Mesothelial cell of epicardium (in vitro differentiated cells): ENCODE results near the gene ACCSL. TPM values are rescaled to one million over a fixed set of nuclear protein-coding genes. Genes with fewer than 3 reads are reported as not detected.

ENCODE experiments used
- DNase-seq, 2 experiments: peaks; one replicate each; pipeline ENCODE4 v3.0.0; 2021; ENCODE audit warnings: low spot score in 2 of 2; ENCODE audit not compliant: unreplicated experiment in 2 of 2
- H3K27ac Mint-ChIP-seq: 2 replicates; pipeline ENCODE4 v1.8.0; 2021; ENCODE audit warnings: mixed read lengths
- H3K27me3 Mint-ChIP-seq: 2 replicates; pipeline ENCODE4 v1.8.0; 2021; ENCODE audit warnings: low read depth, mixed read lengths
- H3K36me3 Mint-ChIP-seq: 2 replicates; pipeline ENCODE4 v1.8.0; 2021; ENCODE audit warnings: mixed read lengths
- H3K4me1 Mint-ChIP-seq: 2 replicates; pipeline ENCODE4 v1.8.0; 2021; ENCODE audit warnings: mixed read lengths
- H3K4me3 Mint-ChIP-seq: 2 replicates; pipeline ENCODE4 v1.8.0; 2021; ENCODE audit warnings: mild to moderate bottlenecking, moderate library complexity, mixed read lengths
- H3K9me3 Mint-ChIP-seq: 2 replicates; pipeline ENCODE4 v1.8.0; 2021; ENCODE audit warnings: mixed read lengths
- CTCF ChIP-seq: fragments of 200-600 bp; sonication (generic); IDR thresholded peaks from one replicate; pipeline ENCODE4 v1.5.0; 2021; ENCODE audit warnings: antibody characterized with exemption; ENCODE audit not compliant: unreplicated experiment
- total RNA-seq: library from RNA; stranded (reverse); gene quantifications from 3 replicates; pipeline ENCODE4 v1.2.1, GENCODE V29; 2021

The ACCSL gene
- total RNA-seq, 1 donor from 2014 or later = not detected

DNA sequence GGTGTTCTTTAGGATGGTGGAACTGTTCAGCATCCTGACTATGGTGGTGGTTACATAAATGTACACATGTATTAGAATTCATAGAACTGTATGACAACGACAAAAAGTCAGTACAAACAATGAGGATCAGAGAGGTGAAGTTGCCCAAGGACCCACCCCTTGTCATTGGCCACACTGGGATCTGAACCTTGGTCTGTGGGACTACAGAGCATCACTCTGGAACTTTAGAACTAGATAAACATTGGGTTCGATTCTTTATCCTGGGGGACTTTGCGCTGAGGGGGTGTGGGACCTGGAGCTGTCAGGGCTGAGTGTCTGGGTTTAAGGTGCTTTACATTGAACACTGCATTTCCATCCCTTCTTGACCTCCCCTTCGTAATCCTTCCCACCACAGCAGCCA is 34.9 kb downstream of the ACCSL start:
- Mint-ChIP-seq H3K36me3 (peaks cover 36% of the 10 kb centered on the region), H3K4me1 (peaks cover 8% of the 10 kb centered on the region), H3K27ac (no peak overlapping the region), H3K9me3 (peaks cover 9% of the 10 kb centered on the region), H3K27me3 (no peaks in the 10 kb centered on the region), H3K4me3 (no peak overlapping the region)
- no peak for DNase-seq
- no peak for TF ChIP-seq CTCF

DNA sequence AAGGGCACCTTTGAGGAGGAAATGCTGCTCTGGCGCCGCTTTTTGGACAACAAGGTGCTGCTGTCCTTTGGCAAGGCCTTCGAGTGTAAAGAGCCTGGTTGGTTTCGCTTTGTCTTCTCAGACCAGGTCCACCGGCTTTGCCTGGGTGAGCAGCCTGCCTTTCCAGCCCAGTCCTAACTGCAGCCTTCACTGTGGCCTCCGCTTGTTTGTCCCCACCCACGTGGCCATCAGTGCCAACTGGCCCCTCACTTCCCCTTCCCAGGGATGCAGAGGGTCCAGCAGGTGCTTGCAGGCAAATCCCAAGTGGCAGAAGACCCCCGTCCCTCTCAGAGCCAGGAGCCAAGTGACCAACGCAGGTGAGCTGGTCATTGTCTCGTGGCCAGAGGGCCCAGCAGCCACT is 35.7 kb downstream of the ACCSL start:
- no peak for DNase-seq
- H3K4me1 Mint-ChIP-seq = peaks cover 8% of the 10 kb centered on the region

DNA sequence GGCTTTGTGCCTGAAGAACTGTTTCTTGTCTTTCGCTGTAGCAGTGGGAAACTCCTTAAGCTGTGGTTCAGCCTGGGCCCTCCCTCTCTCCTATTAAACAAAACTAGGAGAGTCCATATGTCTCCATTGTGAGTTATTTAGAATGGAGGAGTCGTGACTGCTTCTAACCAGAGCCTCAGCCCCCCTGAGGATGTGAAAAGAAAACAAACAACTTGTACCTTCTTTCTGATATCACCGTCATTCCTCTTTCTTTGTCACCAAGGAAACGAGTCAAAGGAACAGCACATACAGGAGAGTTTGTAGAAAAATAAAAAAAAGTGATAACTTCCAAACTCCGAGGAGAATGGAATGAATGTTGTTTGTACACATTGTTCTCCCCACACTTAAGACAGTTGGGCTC is 36.1 kb downstream of the ACCSL start:
- H3K36me3 Mint-ChIP-seq = peaks cover 43% of the 10 kb centered on the region
- H3K27ac Mint-ChIP-seq = peak overlapping the region; percentile 74
- H3K27me3 Mint-ChIP-seq = no peaks in the 10 kb centered on the region
- no peak for DNase-seq
- TF ChIP-seq CTCF = no peak
- H3K4me3 Mint-ChIP-seq = no peak overlapping the region
- H3K4me1 Mint-ChIP-seq = peaks cover 8% of the 10 kb centered on the region
- peaks cover 15% of the 10 kb centered on the region for H3K9me3 Mint-ChIP-seq

More for the DNA sequence above, 35.7 kb downstream of the ACCSL start:
- Mint-ChIP-seq H3K27ac (no peak overlapping the region), H3K9me3 (peaks cover 10% of the 10 kb centered on the region), H3K27me3 (no peaks in the 10 kb centered on the region), H3K36me3 (peaks cover 38% of the 10 kb centered on the region), H3K4me3 (no peak overlapping the region)
- TF ChIP-seq CTCF = no peak

- Mint-ChIP-seq H3K27ac (no peak overlapping the region), H3K9me3 (peaks cover 25% of the 10 kb centered on the region), H3K36me3 (peaks cover 43% of the 10 kb centered on the region), H3K4me1 (peaks cover 8% of the 10 kb centered on the region), H3K27me3 (no peaks in the 10 kb centered on the region), H3K4me3 (no peak overlapping the region)
- TF ChIP-seq CTCF = no peak
- no peak for DNase-seq
Observed at GRCh38 chr11:44085330-44085729, 37.5 kb downstream of the ACCSL start.

- peaks cover 25% of the 10 kb centered on the region for H3K9me3 Mint-ChIP-seq
- H3K36me3 Mint-ChIP-seq = peaks cover 34% of the 10 kb centered on the region
- no peak overlapping the region for H3K27ac Mint-ChIP-seq
- H3K4me1 Mint-ChIP-seq = peaks cover 8% of the 10 kb centered on the region
- no peak for TF ChIP-seq CTCF
- no peak for DNase-seq
- H3K4me3 Mint-ChIP-seq = no peak overlapping the region
- no peaks in the 10 kb centered on the region for H3K27me3 Mint-ChIP-seq
Observed at GRCh38 chr11:44088377-44088776, 40.6 kb downstream of the ACCSL start.

DNA sequence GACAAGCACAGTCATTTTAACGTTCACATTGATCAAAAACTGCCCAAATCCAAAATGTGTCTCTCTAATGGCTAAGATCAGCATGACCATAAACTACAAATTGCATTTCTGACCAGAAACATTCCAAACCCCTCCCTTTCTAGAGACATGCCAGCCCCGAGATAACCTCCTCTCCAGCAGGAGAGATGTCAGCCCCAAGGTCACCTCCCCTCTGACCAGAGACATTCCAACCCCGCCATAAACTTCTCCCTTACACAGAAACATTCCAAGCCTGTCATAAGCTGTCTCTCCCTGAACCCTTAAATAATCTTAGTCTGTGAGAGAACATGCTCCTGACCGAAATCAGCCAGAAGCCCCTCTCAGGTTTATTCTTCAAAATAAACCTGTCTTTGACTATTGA is 41.1 kb downstream of the ACCSL start:
- peaks cover 25% of the 10 kb centered on the region for H3K9me3 Mint-ChIP-seq
- H3K27ac Mint-ChIP-seq = no peak overlapping the region
- H3K4me1 Mint-ChIP-seq = peaks cover 6% of the 10 kb centered on the region
- H3K36me3 Mint-ChIP-seq = peaks cover 31% of the 10 kb centered on the region
- TF ChIP-seq CTCF = no peak
- no peak overlapping the region for H3K4me3 Mint-ChIP-seq
- DNase-seq = no peak
- no peaks in the 10 kb centered on the region for H3K27me3 Mint-ChIP-seq
